T-helper 1 cell (primary cell): ENCODE measurements around the gene HHLA2.
A peak's percentile ranks its signal among the peaks of the same experiment; 100 is the strongest.

ENCODE experiments used
- DNase-seq, 5 donors: peaks; one replicate each; pipeline ENCODE4 v3.0.0-alpha.2; 2012 to 2020

HHLA2 gene

GRCh38 chr3:108300103-108300849 lies 3.9 kb downstream of the HHLA2 start:
- DNase-seq = peak in 1 of 5 donors; percentile 20

- peak in 1 of 5 donors; percentile 54 for DNase-seq
Measured at GRCh38 chr3:108301695-108302404, 5.5 kb downstream of the HHLA2 start.

GRCh38 chr3:108302570-108302969 lies 6.2 kb downstream of the HHLA2 start:
- no peak for DNase-seq

DNA sequence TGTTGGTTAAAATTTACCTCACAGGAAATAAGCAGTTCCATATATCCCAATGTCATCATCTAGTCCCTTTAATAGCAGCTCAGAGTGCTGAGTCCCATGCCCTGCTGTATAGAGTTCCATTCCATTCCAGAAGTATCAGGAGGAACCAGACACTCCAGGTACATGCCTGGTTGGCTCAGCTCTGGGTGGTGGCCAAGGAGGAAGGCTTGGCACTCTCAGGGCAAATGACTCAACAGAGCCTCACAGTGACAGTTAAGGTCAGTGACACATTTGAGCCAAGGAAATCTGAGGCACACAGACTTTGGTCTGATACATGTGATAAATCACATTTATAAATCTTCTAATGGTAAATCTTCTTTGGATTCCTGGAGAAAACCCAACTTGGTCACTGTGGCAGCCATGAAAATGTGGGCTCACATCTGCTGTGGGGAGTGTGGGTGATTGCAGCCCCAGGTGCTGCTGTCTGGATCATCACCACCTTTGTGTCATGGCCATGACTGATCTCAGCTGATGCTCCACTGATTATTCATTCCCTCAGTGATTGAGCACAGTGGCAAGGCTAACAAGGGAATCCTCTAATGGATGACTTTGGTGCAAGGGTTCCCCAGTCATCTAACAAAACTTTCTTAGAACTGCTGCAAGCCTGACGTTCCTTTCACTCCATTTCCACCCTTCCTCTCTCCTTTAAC lies 9.3 kb downstream of the HHLA2 start:
- no peak for DNase-seq

- DNase-seq = no peak
Measured at GRCh38 chr3:108311797-108312196, 15.4 kb downstream of the HHLA2 start.

DNA sequence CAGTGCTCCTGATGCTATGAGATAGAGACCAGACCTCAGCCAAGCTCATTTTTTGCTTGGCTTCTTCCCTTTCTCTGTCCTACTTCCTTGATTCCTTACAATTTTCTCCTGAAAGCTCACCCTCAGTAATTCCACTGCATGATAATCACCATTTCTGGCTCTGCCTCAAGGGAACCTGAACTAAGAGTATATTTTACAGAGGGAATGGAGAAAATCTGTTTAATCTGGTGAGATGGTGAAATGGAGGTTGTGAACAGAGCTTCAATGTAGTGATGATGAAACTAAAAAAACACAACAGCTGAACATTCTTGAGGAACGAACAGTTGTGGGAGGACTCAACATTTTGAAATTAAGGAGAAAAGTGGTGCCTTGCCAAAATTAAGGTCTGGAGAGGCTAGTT lies 16.3 kb downstream of the HHLA2 start:
- DNase-seq = no peak

DNA sequence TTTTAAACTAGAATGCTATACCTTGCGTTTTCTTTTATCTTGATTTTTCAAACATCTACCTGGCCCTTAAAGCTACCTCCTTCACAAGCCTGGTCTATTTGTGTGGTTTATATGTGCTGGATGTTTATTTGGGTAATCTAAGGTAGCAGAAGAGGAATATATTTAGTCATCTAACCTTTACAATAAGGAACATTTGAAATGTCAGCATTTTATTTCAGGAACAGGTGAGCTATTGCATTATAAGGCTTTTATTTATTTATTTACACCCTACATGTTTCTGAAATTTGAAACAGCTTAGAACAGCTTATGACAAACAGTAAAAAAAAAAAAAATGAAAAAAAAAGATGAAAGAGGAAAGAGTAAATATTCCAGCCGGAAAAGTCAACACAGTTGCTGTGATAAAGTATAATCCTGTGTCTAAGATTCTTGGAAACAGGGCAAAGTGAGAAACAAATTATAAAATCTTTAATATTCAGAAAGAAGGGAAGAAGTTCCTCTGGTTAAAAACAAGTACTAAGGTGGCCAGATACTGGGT lies 19.5 kb downstream of the HHLA2 start:
- DNase-seq = no peak

DNA sequence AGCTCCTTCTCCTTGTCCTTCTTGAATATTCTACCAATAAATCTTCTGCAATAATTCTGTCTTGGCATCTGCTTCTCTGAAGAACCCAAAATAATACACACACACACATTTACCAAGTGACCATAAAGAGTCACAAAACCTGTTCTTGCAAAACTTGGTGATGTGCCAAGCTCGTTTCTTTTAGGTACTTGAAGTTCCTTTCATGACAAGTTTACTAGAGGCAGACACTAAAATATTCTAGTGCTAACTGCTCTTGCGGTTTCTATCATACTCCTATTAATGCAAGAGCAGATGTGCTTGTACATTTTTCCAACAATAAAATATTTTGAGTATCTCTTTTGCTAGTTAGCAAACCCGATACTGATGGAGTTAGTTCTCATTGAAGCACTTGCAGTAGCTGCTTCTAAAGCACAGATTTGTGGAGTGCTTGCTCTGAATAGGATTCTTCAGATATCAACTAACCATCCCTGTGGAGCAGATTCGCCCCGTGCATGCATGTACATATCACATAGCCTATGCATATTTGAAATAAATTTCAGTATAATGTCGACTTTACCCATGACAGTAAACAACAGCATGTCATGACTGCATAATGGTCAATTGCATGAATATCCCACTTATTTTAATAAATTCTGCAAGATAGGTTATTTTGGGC lies 23.2 kb downstream of the HHLA2 start:
- no peak for DNase-seq

DNA sequence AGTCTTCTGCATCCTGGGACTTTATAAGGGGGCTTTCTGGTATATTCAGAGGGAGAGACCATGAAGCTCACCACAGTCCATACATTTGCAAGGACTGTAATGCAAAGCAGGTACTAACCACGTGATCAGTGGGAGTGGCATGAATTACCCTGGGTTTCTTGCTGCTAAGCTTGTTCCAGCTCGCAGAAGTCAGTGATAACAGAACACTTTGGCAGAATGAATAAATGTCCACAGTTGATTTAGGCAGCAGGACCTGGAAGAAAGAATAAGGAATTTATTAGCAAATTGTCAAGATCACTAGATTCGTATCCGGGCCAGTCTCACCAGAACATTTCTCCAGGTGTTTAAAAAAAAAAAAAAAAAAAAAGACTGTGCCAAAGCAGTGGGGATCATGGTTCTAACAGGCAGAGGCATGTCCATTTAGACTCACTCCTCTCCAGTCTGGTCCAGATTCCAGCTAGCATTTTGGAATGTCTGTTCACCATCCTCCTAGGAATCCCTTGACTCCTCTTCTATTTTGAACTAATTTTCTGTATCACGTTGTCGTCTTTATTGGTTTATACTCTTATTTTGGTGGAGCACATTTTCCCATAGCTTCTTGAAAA lies 24.5 kb downstream of the HHLA2 start:
- DNase-seq = no peak

DNA sequence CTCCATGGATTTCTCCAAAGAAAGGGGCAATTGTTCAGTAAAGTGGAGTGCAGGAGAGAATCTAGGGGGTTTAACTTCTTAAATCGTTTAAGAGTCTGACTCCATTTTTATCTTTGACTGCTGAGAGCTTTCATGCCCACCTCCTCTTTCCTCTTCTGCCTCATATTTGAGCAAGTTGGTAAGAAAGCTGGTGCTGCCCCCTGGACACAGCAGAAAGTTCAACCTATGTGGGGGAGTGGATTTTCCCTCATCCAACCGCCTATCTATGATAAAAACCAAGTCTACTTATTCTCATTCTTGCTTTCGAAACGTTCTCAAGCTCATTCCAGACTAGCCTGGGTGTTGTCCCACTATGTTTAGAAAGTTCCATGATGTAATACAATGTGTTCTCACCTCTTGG lies 26.0 kb downstream of the HHLA2 start:
- no peak for DNase-seq

- DNase-seq = no peak
Measured at GRCh38 chr3:108324177-108324576, 27.8 kb downstream of the HHLA2 start.

DNA sequence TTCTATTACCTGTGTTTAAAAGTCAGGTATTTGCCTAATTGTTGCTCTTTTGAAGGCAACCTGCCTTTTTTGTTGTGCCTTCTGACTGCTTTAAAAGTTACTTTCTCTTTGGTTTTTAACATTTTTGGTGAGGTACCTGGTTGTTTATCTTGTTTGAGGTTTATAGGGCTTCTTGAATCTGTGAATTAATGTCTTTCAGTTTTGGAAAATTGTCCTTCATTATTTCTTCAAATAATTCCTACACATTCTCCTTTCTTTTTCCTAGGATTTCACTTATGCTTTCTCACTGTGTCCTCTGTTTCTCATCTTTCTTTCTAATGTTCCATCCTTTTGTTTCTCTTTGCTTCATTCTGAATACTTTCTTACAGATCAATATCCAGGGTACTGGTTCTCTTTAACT lies 30.8 kb downstream of the HHLA2 start:
- DNase-seq = no peak

DNA sequence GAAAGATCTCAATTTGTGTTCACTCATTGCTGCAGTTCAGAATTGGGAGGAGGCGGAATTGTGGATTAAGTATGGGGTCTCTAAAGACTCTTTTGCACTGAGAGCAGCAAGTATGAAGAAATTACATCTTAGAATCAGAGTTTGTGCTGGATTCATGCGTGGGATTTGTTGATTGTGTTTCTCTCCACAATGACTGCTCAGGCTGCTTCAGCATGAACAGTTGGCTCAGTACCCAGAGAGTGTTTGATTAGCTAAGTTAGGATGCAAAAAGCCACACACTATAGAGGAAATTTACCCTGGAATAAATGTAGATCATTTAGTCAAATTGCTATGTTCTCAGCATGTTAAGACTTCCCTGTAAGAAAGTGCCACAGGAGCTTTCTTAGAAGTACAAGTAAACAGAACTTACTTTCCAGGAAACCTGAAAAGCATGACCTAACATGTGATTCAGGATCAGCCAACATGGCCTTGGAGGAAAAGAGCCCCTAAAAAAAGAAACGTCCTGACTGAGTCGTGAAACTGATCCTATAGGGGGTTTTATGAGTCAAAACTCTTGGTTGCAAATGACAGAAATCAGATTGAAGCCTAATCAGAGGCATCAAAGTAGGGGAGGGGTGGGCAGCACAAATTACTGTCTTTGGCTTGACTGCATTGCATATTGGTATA lies 32.6 kb downstream of the HHLA2 start:
- peak in 1 of 5 donors; percentile 69 for DNase-seq

DNA sequence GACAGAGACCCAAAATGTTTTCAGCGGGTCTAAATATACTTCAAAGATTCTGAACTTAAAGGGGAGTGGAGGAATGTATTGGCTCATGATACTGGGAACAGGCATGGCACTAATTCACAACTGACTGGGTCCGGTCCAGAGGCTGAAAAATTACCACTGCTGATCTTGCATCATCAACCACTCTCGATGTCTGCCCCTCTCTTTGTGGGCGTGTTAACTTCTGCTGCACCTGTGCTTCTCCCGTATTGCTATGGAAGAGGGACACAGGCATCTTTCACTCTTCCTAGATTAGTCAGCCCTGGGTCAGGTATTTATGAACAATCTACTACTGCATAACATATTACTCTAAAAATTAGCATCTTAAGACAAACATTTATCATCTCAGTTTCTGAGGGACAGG lies 33.2 kb downstream of the HHLA2 start:
- no peak for DNase-seq

GRCh38 chr3:108329947-108330346 lies 33.6 kb downstream of the HHLA2 start:
- DNase-seq = no peak

DNA sequence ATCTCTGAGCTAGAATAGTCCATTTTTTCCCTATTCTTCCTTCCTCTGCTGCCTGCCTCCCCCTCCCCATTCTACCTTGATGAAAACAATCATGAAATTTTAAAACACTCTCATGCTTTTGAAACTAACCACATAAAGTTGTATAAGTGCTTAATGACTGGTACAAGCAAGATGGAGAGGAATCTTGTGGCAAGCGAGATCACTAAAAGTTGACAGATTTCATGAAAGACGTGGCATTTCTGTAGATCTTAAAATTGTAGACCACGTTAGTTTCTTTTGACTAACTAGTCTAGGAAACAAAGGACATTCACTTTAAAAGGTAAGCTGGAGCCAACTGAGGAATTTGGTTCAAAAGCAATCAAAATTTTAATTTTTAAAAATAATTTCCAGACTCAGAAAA lies 35.4 kb downstream of the HHLA2 start:
- peak in 1 of 5 donors; percentile 21 for DNase-seq

GRCh38 chr3:108333961-108334360 lies 37.6 kb downstream of the HHLA2 start:
- DNase-seq = no peak

DNA sequence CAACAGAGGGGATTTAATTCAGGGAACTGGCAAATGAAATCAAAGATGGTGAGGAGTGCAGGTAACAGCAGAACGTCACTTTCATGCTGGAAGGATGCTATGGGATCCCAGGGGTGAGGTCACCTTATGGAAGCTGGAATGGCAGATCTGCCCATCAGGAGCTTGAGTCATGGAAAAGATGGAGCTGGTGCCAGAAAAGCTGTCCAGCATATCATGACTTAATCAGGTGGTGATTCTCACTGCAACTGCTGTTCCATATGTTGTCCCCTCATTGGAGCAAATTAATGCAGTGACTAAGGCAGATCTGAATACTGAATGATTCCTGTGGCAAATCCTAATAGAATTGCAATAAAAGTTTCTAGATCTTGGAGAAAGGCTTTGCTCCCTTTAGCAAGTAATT lies 38.4 kb downstream of the HHLA2 start:
- DNase-seq = no peak

- DNase-seq = no peak
Measured at GRCh38 chr3:108338901-108339545, 42.7 kb downstream of the HHLA2 start.

DNA sequence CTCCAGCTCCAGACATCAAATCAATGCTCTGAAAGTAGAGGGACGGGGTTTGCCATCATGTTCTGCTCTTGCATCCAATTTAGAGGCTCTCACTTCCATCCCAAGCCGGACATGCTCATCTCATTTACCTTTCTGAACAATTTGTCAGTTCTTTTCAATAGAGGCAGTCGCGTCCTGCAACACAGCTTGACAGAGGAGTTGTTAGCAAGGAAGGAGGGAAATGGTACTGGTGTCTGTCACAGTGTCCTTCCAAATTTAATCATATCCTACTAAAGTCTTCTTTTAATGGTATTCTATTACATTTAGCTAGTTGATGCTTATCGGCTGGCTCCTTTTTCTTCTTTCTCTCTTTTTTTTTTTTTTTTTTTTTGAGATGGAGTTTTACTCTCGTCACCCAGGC lies 45.6 kb downstream of the HHLA2 start:
- DNase-seq = no peak

DNA sequence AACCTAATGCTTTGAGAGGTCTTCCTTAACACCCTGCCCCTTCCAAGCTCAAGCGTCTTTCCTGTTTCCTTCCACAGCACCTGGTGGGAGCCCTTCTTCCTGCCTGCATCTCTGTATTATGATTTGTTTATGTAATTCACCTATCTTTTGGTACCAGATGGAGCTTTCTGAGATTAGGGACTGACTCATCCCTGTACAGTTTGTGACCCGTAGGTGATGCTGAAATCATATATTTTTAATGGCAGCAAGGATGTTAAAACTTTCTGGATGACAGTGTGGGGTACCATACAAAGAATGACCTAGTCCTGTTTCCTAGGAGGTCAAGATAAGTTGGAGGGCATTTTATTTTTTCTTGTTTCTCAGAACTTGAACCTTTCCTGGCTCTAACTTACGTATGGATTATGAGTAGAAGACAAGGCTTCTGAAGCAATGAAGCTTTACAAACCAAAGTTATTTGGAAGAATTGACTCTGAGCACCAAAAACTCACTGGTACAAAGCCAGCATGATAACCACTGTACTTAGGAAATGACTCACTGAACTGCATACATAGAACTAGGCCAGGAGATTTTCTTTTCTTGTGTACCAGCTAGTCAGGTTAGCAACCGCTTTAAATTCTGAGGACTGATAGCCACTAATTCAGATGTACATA lies 46.6 kb downstream of the HHLA2 start:
- peak in 1 of 5 donors; percentile 76 for DNase-seq
